ENCODE results near the gene HHATL.

HHATL gene

DNA sequence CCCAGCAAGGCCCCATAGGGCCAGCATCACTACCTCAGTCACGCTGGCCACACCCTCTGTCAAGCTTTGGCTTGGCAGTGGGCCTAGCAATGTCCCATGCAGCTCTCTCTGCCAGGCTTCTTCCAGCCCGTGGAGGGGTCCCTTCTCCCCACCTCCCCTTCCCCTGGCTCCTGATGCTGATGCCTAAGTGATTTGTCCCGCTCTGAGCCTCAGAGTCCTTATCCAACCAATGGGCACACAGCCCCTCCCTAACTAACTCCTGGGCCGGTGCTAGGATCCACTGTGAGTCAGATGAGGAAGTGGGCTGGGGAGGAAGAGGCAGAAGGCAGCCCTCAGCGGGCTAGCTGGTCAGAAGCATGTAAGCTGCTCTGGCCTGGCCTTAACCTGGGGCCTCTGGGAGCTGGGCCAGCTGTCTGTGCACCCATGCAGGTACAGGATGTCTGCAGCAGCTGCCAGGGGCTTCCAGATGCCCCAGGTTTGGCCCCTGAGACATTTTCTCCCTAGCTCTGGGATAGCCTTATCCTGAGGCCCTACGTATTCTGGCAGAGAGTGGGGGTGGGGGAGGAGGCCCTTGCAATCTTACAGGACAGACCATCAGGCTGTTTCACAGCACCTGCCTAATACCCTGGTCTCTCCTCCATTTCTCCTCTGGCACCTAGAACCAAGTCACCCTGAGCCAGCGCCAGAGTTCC, 49.8 kb downstream of the HHATL start:
- no peak for DNase-seq (ENCODE audit: low read depth in 2 of 2)

DNA sequence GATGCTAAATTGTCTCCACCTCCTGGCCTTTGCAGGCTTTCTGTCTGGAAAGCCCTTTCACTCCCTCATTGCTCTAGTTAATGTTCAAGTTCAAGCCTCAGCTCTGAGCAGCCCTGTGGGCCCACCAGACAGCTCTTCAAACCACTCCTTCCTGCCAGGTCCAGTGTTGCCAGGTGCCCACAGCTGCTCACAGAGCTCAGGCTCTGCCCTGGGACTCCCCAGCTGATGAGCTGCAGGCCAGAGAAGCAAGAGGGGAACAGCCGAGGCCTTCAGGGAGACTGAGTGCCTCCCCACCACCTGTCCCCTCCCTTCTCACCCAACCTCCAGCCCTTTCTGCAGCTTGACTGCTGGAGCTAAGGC, 50.4 kb downstream of the HHATL start:
- DNase-seq (ENCODE audit: low read depth in 2 of 2) = no peak

DNA sequence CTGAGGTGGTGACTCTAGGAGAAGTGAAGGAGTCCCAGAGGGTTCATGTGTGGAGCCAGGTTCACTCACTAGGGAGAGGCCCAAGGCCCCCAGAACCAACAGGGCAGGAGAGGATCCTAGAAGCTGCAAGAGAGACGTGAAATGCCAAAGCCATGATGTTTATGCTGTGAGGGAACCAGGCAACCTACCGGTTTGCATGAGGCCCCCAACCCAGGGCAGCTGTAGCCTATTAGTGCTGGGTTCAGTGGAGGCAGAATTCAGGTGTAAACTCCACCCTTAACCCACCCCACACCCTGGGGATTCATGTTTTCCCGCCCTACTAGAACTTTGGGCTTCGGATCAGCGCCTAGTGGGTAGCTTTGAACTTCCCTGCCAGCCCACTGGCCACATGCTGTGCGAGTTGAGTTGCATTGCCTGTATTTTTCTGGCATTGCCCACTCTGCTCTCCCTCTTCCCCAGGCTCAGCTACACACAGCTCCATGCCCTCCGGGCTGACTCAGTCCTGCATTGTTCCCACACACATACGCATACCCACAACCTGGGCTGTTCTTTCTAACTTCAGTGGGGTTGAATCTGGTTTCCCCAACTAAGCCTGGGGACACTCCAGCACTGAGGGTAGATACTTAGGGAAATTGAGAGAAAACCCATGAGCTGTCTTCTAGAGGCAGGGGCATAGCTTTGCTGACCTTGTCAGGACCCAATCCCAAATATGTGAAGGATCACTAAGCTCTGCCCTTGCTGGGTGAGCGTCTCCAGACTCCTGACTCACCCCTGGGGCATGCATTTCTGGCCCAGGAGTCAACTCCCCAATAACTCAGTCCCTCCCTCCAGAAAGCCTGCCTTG, 51.1 kb downstream of the HHATL start:
- no peak for DNase-seq (ENCODE audit: low read depth in 2 of 2)

DNA sequence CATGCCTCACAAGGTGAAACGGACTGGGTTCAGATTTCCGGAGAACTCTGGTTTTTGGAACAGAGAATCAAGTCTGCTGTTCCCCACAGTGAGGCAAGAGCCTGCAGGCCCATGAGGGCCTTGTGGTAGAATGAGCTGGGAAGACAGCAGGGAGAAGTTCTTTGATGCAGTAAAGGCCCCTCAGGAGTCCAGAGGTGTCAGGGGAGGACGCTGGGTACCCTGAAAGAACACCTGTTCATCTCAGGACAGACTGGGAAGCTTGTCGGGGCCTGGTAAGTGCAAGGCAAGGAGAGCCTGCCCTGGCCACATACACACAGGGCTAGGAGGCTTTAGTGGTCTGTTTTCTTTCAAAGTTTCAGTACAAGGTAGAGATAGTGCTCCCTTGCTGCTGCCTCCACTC, 52.8 kb downstream of the HHATL start:
- no peak for DNase-seq (ENCODE audit: low read depth in 2 of 2)

DNA sequence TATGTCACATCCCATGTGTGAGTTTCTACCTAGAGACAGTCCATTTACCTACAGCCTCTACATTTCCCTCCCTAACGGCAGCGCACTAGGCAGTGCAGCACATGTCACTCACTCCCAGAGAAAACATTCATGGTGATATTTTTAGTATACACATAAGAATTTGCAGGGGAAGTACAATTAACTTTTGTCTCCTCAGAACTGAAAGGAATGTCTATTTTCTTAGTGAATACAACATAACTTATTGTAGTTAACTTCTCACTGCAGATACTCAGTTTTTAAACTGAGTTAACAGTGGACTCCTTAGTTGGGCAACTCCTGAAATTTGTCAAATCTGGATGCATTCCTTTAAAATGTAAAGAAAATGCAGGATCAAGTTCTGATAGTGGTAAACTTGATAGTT, 53.6 kb downstream of the HHATL start:
- DNase-seq (ENCODE audit: low read depth in 2 of 2) = no peak

DNA sequence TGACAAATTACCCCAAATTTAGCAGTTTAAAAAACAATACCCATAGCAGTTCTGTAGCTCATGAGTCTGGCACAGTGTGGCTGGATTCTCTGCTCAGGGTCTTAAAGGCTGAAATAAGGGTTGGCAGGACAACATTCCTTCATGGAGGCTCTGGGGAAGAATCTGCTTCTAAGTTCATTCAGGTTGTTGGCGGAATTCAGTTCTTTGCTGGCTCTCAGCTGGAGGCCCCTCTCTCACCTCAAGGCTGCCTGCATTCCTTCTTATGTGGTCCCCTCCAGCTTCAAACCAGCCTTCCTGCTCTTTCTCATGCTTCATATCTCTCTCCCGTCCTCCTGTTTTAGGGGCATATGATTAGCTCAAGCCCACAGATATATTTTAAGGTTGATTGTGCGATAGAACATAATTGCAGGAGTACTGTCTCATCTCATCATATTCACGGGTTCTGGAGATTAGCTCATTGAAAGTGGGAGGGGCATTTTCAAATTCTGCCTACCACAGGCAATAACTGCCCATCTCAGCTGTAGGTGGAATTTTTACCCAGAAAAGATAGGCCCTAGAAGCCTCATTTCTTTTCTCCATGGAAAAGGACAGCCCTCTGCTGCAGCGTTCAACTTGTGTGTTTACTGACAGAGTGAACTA, 54.7 kb downstream of the HHATL start:
- DNase-seq (ENCODE audit: low read depth in 2 of 2) = no peak
